HFF-Myc (cell line): ENCODE data around the gene FAM234B.

Experiments used
- DNase-seq: peaks from one replicate; pipeline ENCODE4 v3.0.0-alpha.2; 2011; ENCODE audit warnings: low read depth; ENCODE audit errors: extremely low read depth
- H3K4me3 ChIP-seq: replicated peaks from 2 replicates; pipeline ENCODE4 v1.5.1; 2011; ENCODE audit warnings: low read depth, mild to moderate bottlenecking, control low read depth, low read length
- TF ChIP-seq, protein P1 (sequence below): IDR thresholded peaks from 2 replicates; pipeline ENCODE4 v1.5.1; 2012; ENCODE audit warnings: mild to moderate bottlenecking, low read depth, low read length, control low read depth; ENCODE audit errors: missing control alignments

FAM234B gene, protein sequence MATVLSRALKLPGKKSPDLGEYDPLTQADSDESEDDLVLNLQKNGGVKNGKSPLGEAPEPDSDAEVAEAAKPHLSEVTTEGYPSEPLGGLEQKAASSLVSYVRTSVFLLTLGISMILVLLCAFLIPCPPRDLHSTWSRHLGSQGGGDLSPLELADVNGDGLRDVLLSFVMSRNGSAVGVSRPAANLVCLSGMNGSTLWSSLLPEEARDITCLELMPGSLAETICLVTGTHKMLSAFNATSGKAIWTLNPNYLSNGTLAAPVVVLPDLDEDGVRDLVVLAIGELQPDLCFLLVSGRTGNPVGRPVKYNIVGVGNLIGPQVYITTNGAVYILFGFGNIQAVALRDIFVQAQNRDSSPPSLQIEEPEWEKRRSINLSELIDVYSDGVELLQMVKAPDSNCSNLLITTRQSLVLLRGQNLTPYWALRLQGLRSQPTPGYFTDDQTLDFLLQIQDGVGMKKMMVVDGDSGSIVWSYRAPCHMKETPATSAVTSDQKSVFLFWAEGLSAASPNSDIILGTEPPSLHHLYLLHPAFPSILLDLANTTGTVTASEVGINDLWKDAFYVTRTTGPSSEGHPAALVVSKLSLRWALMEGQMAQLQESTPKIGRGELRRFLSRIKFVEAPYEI

GRCh38 chr12:13044002-13044905 lies at the start of gene FAM234B:
TSS of gene FAM234B (plus strand) at chr12:13044381. CDS start at chr12:13044404, 23 bp downstream.
- no peak for DNase-seq
- peak within 1 kb of the TSS; percentile 89 for H3K4me3 ChIP-seq
- TF ChIP-seq, protein P1, sequence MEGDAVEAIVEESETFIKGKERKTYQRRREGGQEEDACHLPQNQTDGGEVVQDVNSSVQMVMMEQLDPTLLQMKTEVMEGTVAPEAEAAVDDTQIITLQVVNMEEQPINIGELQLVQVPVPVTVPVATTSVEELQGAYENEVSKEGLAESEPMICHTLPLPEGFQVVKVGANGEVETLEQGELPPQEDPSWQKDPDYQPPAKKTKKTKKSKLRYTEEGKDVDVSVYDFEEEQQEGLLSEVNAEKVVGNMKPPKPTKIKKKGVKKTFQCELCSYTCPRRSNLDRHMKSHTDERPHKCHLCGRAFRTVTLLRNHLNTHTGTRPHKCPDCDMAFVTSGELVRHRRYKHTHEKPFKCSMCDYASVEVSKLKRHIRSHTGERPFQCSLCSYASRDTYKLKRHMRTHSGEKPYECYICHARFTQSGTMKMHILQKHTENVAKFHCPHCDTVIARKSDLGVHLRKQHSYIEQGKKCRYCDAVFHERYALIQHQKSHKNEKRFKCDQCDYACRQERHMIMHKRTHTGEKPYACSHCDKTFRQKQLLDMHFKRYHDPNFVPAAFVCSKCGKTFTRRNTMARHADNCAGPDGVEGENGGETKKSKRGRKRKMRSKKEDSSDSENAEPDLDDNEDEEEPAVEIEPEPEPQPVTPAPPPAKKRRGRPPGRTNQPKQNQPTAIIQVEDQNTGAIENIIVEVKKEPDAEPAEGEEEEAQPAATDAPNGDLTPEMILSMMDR: no peak

GRCh38 chr12:12995088-12995487 lies 49.1 kb upstream of the FAM234B start:
- no peak overlapping the region for H3K4me3 ChIP-seq
- no peak for DNase-seq
- TF ChIP-seq, protein P1: no peak

DNA sequence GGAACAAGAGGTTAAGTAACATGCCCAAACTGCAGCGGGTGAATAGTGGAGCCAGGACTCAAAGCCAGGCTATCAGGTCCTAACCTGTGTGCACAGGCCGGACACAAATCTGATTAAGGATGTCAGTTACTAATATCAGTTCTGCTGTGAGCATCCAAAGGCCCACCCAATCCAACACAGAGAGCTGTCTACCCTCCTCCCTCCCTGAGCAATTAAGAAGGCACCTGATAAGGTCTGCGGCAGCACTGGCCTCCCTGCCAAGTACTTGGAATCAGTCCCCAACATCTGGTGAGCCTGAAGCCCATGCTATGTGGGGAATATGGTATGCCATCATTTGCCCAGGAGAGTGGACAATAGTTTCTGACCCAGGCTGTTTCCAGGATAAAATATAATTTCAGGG lies 48.0 kb upstream of the FAM234B start:
- no peak overlapping the region for H3K4me3 ChIP-seq
- TF ChIP-seq, protein P1: no peak
- DNase-seq: no peak

DNA sequence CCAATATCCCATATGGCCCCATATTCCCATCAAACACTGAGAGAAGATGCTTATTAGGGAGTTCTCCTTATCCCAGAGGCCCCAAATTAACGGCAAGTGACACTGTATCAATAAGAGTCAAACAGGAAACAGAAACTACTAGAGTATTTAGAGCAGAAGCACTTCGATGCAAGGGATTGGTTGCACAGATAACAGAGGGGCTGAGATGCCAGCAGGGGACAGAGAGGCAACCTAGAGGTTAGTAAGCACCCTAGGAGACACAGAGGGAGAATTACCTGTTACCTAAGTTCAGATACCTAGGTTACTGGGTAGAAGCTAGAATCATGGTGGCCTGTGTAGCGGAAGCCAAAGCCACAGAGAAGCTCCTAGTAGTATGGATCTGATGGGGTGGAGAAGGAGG lies 47.0 kb upstream of the FAM234B start:
- DNase-seq: no peak
- TF ChIP-seq, protein P1: no peak
- H3K4me3 ChIP-seq: no peak overlapping the region

DNA sequence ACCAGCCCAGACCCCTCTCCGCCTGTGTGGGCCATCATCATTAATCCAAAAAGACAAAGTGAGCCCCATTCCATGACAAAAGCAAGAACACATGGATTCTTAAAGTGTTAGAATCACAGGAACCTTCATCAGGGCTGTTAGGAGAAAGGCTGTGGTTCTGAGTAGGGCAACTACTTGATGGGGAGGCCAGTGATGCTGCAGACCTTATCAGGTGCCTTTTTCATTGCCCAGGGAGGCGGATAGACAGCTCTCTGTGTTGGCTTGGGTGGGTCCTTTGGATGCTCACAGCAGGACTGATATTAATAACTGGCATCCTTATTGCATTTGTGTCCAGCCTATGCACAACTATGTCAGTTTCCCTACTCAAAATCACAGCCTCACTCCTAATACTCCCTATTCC lies 46.4 kb upstream of the FAM234B start:
- no peak overlapping the region for H3K4me3 ChIP-seq
- TF ChIP-seq, protein P1: no peak

DNA sequence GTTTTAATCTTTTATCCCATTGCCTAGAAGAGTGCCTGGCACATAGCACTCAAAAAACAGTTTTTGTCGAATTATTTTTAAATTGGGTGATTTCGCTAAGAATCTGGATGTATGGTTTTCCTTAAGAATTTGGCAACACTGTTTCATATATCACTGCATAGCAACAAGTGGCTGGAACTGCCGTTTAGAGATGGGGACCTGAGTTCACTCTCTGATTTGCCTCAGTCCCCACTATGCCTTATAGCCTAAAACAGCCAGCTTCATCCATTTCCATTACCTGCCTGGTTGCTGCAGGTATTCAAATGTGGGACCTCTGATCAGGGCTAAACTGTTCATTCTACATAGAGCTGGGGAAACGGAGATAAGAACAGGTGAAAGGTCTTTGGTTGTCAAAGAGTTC lies 45.9 kb upstream of the FAM234B start:
- DNase-seq: no peak
- TF ChIP-seq, protein P1: no peak
- no peak overlapping the region for H3K4me3 ChIP-seq

More for the DNA sequence above, 46.4 kb upstream of the FAM234B start:
- DNase-seq: no peak
